Muscle layer of duodenum (tissue), 2 donors: ENCODE results near the gene PVRIG.
"Not testable (repeated sequence)": the region's sequence is repeated elsewhere in the genome, so short reads cannot be mapped to it uniquely, and the experiment has no call there.

Source experiments
- H3K27ac ChIP-seq: one replicate; pipeline ENCODE4 v1.7.0; 2013; ENCODE audit warnings: mild to moderate bottlenecking, low read length
- H3K27me3 ChIP-seq: one replicate; pipeline ENCODE4 v1.7.0; 2013; ENCODE audit warnings: low read depth, mild to moderate bottlenecking, control low read depth, low read length
- H3K36me3 ChIP-seq, 2 donors: one replicate each; pipeline ENCODE4 v1.7.0; 2013; ENCODE audit warnings: low read length in 2 of 2, control low read depth in 1 of 2, mild to moderate bottlenecking in 1 of 2; ENCODE audit not compliant: insufficient read depth in 2 of 2, control insufficient read depth in 1 of 2
- H3K4me1 ChIP-seq, 2 donors: one replicate each; pipeline ENCODE4 v1.7.0; 2013; ENCODE audit warnings: low read length in 2 of 2, mild to moderate bottlenecking in 2 of 2, control low read depth in 1 of 2, moderate library complexity in 1 of 2; ENCODE audit not compliant: insufficient read depth in 2 of 2, control insufficient read depth in 1 of 2
- H3K4me3 ChIP-seq, 2 donors: one replicate each; pipeline ENCODE4 v1.7.0; 2013; ENCODE audit warnings: low read length in 2 of 2, low read depth in 1 of 2, mild to moderate bottlenecking in 1 of 2
- H3K9me3 ChIP-seq, 2 donors: one replicate each; pipeline ENCODE4 v1.7.0; 2013; ENCODE audit warnings: low read length in 2 of 2, control low read depth in 1 of 2, mild to moderate bottlenecking in 1 of 2; ENCODE audit not compliant: control insufficient read depth in 1 of 2
- donor health status: healthy.

Gene PVRIG

GRCh38 chr7:100220586-100221230 is 959 bp downstream of the PVRIG start:
- Histone ChIP-seq H3K9me3 (no peaks in the 10 kb centered on the region), H3K36me3 (peaks cover 6 to 28% of the 10 kb centered on the region in 2 donors), H3K4me1 (no peaks in the 10 kb centered on the region), H3K27me3 (no peaks in the 10 kb centered on the region), H3K27ac (no peak overlapping the region), H3K4me3 (no peak overlapping the region)

DNA sequence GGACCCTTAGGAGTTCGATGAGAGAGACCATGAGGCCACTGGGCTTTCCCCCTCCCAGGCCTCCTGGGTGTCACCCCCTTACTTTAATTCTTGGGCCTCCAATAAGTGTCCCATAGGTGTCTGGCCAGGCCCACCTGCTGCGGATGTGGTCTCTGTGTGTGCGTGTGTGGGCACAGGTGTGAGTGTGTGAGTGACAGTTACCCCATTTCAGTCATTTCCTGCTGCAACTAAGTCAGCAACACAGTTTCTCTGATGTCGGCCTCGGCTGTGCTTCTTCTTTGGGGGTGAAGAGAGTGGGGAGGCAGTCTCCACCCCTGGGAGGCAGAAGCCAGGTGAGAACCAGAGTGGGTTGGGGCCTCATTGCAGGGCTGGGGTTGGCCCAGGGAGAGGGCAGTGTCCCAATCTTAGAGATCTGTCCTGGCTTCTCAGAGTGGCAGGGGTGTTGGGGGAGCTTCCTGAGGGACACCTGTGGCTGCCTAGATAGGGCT is 1.5 kb downstream of the PVRIG start:
- Histone ChIP-seq H3K9me3 (no peaks in the 10 kb centered on the region), H3K27me3 (no peaks in the 10 kb centered on the region), H3K4me3 (no peak overlapping the region), H3K27ac (no peak overlapping the region), H3K4me1 (no peaks in the 10 kb centered on the region), H3K36me3 (peaks cover 6 to 28% of the 10 kb centered on the region in 2 donors)

- no peaks in the 10 kb centered on the region for H3K9me3 ChIP-seq
- H3K4me1 ChIP-seq: peaks cover 0 to 5% of the 10 kb centered on the region in 2 donors
- H3K36me3 ChIP-seq: peaks cover 6 to 28% of the 10 kb centered on the region in 2 donors
- no peak overlapping the region for H3K27ac ChIP-seq
- H3K4me3 ChIP-seq: no peak overlapping the region
- H3K27me3 ChIP-seq: no peaks in the 10 kb centered on the region
These were observed 2.2 kb downstream of the PVRIG start for GRCh38 chr7:100221767-100222444.

DNA sequence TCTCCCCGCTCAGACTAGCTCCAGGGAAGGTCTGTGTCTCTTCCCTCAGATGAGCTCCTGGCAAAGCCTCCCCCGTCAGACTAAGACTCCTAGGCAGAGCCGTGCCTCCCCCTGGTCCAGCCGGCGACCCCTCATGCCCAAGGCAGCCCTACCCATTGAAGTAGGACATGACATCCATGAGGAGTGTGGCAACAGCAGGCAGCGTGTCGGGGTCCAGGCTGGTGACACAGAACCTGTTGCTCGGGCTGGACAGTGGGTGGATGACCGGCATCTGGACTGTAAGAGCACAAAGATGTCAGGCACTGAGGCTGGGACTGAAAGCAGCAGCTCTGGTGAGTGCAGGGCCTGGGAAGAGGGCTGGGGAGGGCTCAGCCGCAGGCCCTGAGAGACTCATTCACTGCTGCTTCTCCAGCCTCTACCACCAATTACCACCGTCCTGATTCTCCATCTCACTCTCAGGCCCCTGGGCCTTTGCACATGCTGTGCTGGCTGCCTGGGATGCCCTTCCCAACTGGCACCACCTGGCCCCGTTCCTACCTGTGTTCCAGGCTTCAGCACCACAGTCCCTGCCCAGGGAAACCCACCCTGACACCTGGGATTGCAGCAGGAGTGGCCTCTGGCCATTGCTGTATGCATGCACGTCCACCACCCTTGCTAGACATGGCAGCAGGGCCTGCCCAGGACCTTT is 2.8 kb downstream of the PVRIG start:
- no peaks in the 10 kb centered on the region for H3K9me3 ChIP-seq
- no peak overlapping the region for H3K27ac ChIP-seq
- no peaks in the 10 kb centered on the region for H3K27me3 ChIP-seq
- H3K36me3 ChIP-seq: peaks cover 6 to 28% of the 10 kb centered on the region in 2 donors
- peaks cover 0 to 5% of the 10 kb centered on the region in 2 donors for H3K4me1 ChIP-seq
- no peak overlapping the region for H3K4me3 ChIP-seq

GRCh38 chr7:100223376-100223927 is 3.7 kb downstream of the PVRIG start:
- H3K27me3 ChIP-seq, H3K4me3 ChIP-seq, H3K27ac ChIP-seq, H3K4me1 ChIP-seq, H3K9me3 ChIP-seq: not testable (repeated sequence)
- H3K36me3 ChIP-seq: peaks cover 6 to 28% of the 10 kb centered on the region in 2 donors

GRCh38 chr7:100224891-100225290 is 5.1 kb downstream of the PVRIG start:
- H3K36me3 ChIP-seq: peaks cover 6 to 28% of the 10 kb centered on the region in 2 donors
- not testable (repeated sequence) for H3K4me3 ChIP-seq, H3K9me3 ChIP-seq, H3K27ac ChIP-seq, H3K4me1 ChIP-seq, H3K27me3 ChIP-seq

GRCh38 chr7:100234660-100235317 is 15.0 kb downstream of the PVRIG start:
- H3K4me3 ChIP-seq, H3K9me3 ChIP-seq, H3K36me3 ChIP-seq, H3K27me3 ChIP-seq, H3K4me1 ChIP-seq, H3K27ac ChIP-seq: not testable (repeated sequence)

DNA sequence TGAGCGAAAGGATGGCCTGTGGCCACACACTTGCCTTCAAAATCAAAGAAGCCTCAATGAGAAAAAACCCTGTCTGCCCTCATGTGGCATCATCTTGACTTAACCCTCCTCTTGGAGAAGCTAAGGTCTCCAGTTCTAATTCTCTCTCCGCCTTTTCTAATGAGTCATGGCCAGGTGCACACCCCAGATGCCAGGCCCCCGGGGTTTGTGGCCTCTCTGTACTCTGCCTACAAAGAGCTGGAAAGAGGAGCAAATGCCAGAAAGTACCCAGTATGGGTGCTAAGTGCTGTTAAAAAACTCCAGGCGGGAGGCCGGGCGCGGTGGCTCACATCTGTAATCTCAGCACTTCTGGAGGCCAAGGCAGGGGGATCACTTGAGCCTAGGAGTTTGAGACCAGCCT is 20.2 kb downstream of the PVRIG start:
- H3K27me3 ChIP-seq, H3K36me3 ChIP-seq, H3K9me3 ChIP-seq, H3K27ac ChIP-seq, H3K4me3 ChIP-seq, H3K4me1 ChIP-seq: not testable (repeated sequence)

- H3K4me1 ChIP-seq, H3K27ac ChIP-seq, H3K36me3 ChIP-seq, H3K27me3 ChIP-seq, H3K9me3 ChIP-seq, H3K4me3 ChIP-seq: not testable (repeated sequence)
These were observed 23.6 kb downstream of the PVRIG start for GRCh38 chr7:100243385-100243784.

DNA sequence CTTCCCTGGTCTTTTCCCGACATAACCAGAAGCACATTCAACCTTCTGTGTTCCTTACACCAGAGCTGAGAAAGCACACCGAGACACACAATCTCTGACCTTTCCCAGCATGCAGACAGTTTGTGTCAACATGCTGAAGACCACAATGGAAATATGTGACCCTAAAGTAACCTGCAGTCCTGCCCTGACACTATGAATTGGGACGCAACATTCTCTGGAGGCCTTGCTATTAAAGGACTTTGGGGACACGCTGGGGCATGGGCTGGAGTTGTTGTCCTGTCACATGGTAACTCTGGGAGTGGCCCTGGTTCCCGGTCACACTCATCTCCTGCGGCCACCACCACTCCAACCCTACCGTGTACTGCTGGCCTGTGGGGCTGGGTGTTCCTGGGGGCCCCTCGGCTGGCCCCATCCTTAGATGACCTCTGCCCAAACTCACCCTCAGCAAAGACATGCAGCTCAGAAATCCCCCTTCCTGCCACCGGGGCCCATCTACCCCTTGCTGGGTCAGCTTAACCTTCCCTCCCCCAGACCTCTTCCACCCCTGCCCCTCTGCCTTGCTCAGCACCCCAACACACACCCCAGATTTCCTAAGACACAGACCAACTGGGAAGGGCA is 25.3 kb downstream of the PVRIG start:
- not testable (repeated sequence) for H3K36me3 ChIP-seq, H3K27me3 ChIP-seq, H3K27ac ChIP-seq, H3K4me3 ChIP-seq, H3K9me3 ChIP-seq, H3K4me1 ChIP-seq
